OCI-LY7 (cell line): ENCODE measurements around the gene SPRED2. TPM values are rescaled to one million over a fixed set of nuclear protein-coding genes. Genes with fewer than 3 reads are reported as not detected.

Experiments used
- BruUV-seq: library from RNA; stranded (reverse); fragments of 400-500 nt; replicated peaks from 2 replicates; lab custom pipeline; 2021; lab: Mats Ljungman, UMichigan
- CTCF ChIA-PET: fragments of 300-600 bp; sonication (Branson Sonifier 250); formaldehyde crosslinking; loops from one replicate; lab custom pipeline; 2022; ENCODE audit warnings: antibody characterized with exemption; ENCODE audit not compliant: unreplicated experiment; lab: Charles Lee
- POLR2A ChIA-PET: fragments of 300-600 bp; sonication (Branson Sonifier 250); formaldehyde crosslinking; loops from one replicate; lab custom pipeline; 2022; ENCODE audit warnings: antibody characterized with exemption; lab: Charles Lee
- DNase-seq: peaks from one replicate; pipeline ENCODE4 v3.0.0-alpha.2; 2015; ENCODE audit warnings: low spot score
- H2AFZ ChIP-seq: fragments of 200-600 bp; sonication (generic), shearing (Covaris generic); 2 replicates; pipeline ENCODE4 v1.6.1; 2014; ENCODE audit warnings: mild to moderate bottlenecking, antibody characterized with exemption, low read length, moderate library complexity
- H3K27ac ChIP-seq: fragments of 200-600 bp; sonication (generic); 2 replicates; pipeline ENCODE4 v1.5.1; 2014; ENCODE audit warnings: mixed run types, low read depth, mild to moderate bottlenecking, moderate library complexity, low read length, inconsistent platforms; ENCODE audit not compliant: poor library complexity, severe bottlenecking
- H3K36me3 ChIP-seq: fragments of 200-600 bp; sonication (generic); 2 replicates; pipeline ENCODE4 v1.6.1; 2014; ENCODE audit warnings: mild to moderate bottlenecking, antibody characterized with exemption, low read length, moderate library complexity, mixed read lengths; ENCODE audit not compliant: insufficient read depth
- H3K4me1 ChIP-seq: fragments of 200-600 bp; sonication (generic); 2 replicates; pipeline ENCODE4 v1.5.1; 2014; ENCODE audit warnings: mild to moderate bottlenecking, low read length; ENCODE audit not compliant: insufficient read depth, poor library complexity, severe bottlenecking
- H3K4me2 ChIP-seq: fragments of 200-600 bp; sonication (generic); 2 replicates; pipeline ENCODE4 v1.6.1; 2014; ENCODE audit warnings: mild to moderate bottlenecking, low read length
- H3K4me3 ChIP-seq: fragments of 200-600 bp; sonication (generic); 2 replicates; pipeline ENCODE4 v1.5.1; 2014; ENCODE audit warnings: mild to moderate bottlenecking, low read depth, low read length; ENCODE audit not compliant: poor library complexity, severe bottlenecking
- H3K79me2 ChIP-seq: fragments of 200-600 bp; sonication (generic); 2 replicates; pipeline ENCODE4 v1.6.1; 2016; ENCODE audit warnings: low read depth, mild to moderate bottlenecking, low read length, moderate library complexity, mixed read lengths; ENCODE audit not compliant: insufficient read depth
- H3K9me2 ChIP-seq: fragments of 200-600 bp; sonication (generic); 2 replicates; pipeline ENCODE4 v1.6.1; 2016; ENCODE audit warnings: mild to moderate bottlenecking, low read length, mixed read lengths; ENCODE audit not compliant: insufficient read depth
- H3K9me3 ChIP-seq: fragments of 200-600 bp; sonication (generic); 2 replicates; pipeline ENCODE4 v1.6.1; 2014; ENCODE audit warnings: mild to moderate bottlenecking, mixed run types, low read length, mixed read lengths
- H4K20me1 ChIP-seq: fragments of 200-600 bp; sonication (generic); 2 replicates; pipeline ENCODE4 v1.6.1; 2014; ENCODE audit warnings: mild to moderate bottlenecking, antibody characterized with exemption, low read length, moderate library complexity, mixed read lengths; ENCODE audit not compliant: insufficient read depth
- CTCF ChIP-seq: fragments of 200-600 bp; sonication (generic); conservative IDR thresholded peaks from 2 replicates; pipeline ENCODE4 v1.5.1; 2014; ENCODE audit warnings: mild to moderate bottlenecking, antibody characterized with exemption, low read length, moderate library complexity, mixed read lengths
- EZH2phosphoT487 ChIP-seq: fragments of 200-600 bp; sonication (generic); IDR thresholded peaks from 2 replicates; pipeline ENCODE4 v1.6.1; 2018; ENCODE audit warnings: low read depth, borderline replicate concordance, mild to moderate bottlenecking, mixed run types, antibody characterized with exemption, low read length, moderate library complexity, mixed read lengths
- intact Hi-C: fragments of 100-400 bp; cut with micrococcal nuclease; formaldehyde crosslinking; loops from one replicate; pipeline ENCODE4 v1.10.0; 2022; ENCODE audit not compliant: unreplicated experiment
- total RNA-seq, 2 experiments: library from RNA; depleted of rRNA in 1 of 2; stranded (reverse); fragments of >200 nt in 1 of 2; shearing (Covaris generic) in 1 of 2; gene quantifications; 2 replicates each; pipeline ENCODE4 v1.2.3, GENCODE V29; 2014 to 2022

The SPRED2 gene
- total RNA-seq, 2 experiments from 2014 or later = 8.0 to 49.1 TPM

- peak overlapping the region; percentile 85 for H3K27ac ChIP-seq
- BruUV-seq = no TSS peak
- no peak for TF ChIP-seq EZH2phosphoT487
- TF ChIP-seq CTCF = no peak
- DNase-seq = no peak
- H3K4me2 ChIP-seq = peak overlapping the region; percentile 77
- peaks cover 98% of the 10 kb centered on the region for H3K4me1 ChIP-seq
- no peak overlapping the region for H2AFZ ChIP-seq
- no peaks in the 10 kb centered on the region for H3K9me2 ChIP-seq
- ChIA-PET POLR2A (interaction anchor here (0.6 to 4.3 kb wide), 24 partner anchors 9 to 140 kb away, joined by 3 to 27 read pairs (median 5); partner anchors contain the start of gene ACTR2), CTCF (interaction anchor here (0.7 to 2.1 kb wide), 2 partner anchors 18 to 50 kb away, joined by 4 read pairs; no protein-coding TSS in a partner anchor)
- H3K36me3 ChIP-seq = no peaks in the 10 kb centered on the region
- intact Hi-C loops = no loop called here
- peak overlapping the region; percentile 10 for H3K4me3 ChIP-seq
- no peaks in the 10 kb centered on the region for H3K9me3 ChIP-seq
- no peaks in the 10 kb centered on the region for H4K20me1 ChIP-seq
- peaks cover 80% of the 10 kb centered on the region for H3K79me2 ChIP-seq
These were observed 64.9 kb downstream of the SPRED2 start for GRCh38 chr2:65367524-65367923.

- Histone ChIP-seq H2AFZ (no peak overlapping the region), H3K9me3 (no peaks in the 10 kb centered on the region), H3K4me3 (peak overlapping the region; percentile 68), H3K36me3 (no peaks in the 10 kb centered on the region), H3K4me2 (peak overlapping the region; percentile 79), H3K9me2 (no peaks in the 10 kb centered on the region), H3K4me1 (peaks cover 95% of the 10 kb centered on the region), H3K79me2 (peaks cover 80% of the 10 kb centered on the region), H4K20me1 (no peaks in the 10 kb centered on the region), H3K27ac (peak overlapping the region; percentile 85)
- ChIA-PET CTCF (interaction anchor here (0.7 to 2.1 kb wide), 6 partner anchors 9 to 51 kb away, joined by 3 to 4 read pairs (median 3); no protein-coding TSS in a partner anchor), POLR2A (interaction anchor here (0.6 to 4.3 kb wide), 17 partner anchors 8 to 66 kb away, joined by 3 to 27 read pairs (median 5); partner anchors contain the start of gene SPRED2)
- no peak for TF ChIP-seq EZH2phosphoT487
- TF ChIP-seq CTCF = no peak
- no TSS peak for BruUV-seq
- intact Hi-C loops = no loop called here
- peak; percentile 71 for DNase-seq
These were observed 65.7 kb downstream of the SPRED2 start for GRCh38 chr2:65366595-65367125.
